HepG2 (cell line): ENCODE data around the gene SWI5. TPM values are rescaled to one million over a fixed set of nuclear protein-coding genes. Genes with fewer than 3 reads are reported as not detected.

ENCODE experiments used
- ATF1 ChIP-seq: IDR thresholded peaks from 2 replicates; pipeline ENCODE4 v1.6.1; 2016; ENCODE audit warnings: mild to moderate bottlenecking, control low read depth
- ATRX ChIP-seq: sonication (generic); formaldehyde crosslinking; IDR thresholded peaks from 2 replicates; pipeline ENCODE4 v1.4.0; 2020; ENCODE audit warnings: missing genetic modification reagents, borderline replicate concordance
- FOSL2 ChIP-seq: sonication (generic); formaldehyde crosslinking; IDR thresholded peaks from 2 replicates; pipeline ENCODE4 v1.4.0; 2020; ENCODE audit warnings: missing genetic modification reagents
- KLF16 ChIP-seq, 2 experiments: sonication (generic) in 1 of 2; formaldehyde crosslinking in 1 of 2; IDR thresholded peaks; 2 replicates each; pipeline versions ENCODE4 v1.6.1 to v1.8.0; 2016 to 2023; ENCODE audit warnings: missing genetic modification reagents in 2 of 2, missing compliant biosample characterization in 1 of 2
- MEIS2 ChIP-seq: sonication (generic); formaldehyde crosslinking; IDR thresholded peaks from 2 replicates; pipeline ENCODE4 v1.9.0; 2021; ENCODE audit warnings: mild to moderate bottlenecking, missing genetic modification reagents
- NFYC ChIP-seq: IDR thresholded peaks from 2 replicates; pipeline ENCODE4 v1.6.1; 2016; ENCODE audit warnings: missing genetic modification reagents, missing compliant biosample characterization
- RBM39 ChIP-seq: fragments of 200-400 bp; formaldehyde crosslinking; IDR thresholded peaks from one replicate; pipeline ENCODE4 v1.6.1; 2018; ENCODE audit warnings: antibody characterized with exemption, mild to moderate bottlenecking, low read depth, low read length; ENCODE audit not compliant: poor library complexity, severe bottlenecking
- RCOR2 ChIP-seq: IDR thresholded peaks from 2 replicates; pipeline ENCODE4 v1.6.1; 2016; ENCODE audit warnings: missing biosample characterization, missing genetic modification reagents
- SRF ChIP-seq: IDR thresholded peaks from 2 replicates; pipeline ENCODE4 v1.6.1; 2011; ENCODE audit warnings: mild to moderate bottlenecking, low read depth, low read length, moderate library complexity
- YEATS4 ChIP-seq: sonication (generic); formaldehyde crosslinking; IDR thresholded peaks from 2 replicates; pipeline ENCODE4 v1.4.0; 2020; ENCODE audit warnings: missing genetic modification reagents, borderline replicate concordance
- ZFP1 ChIP-seq: IDR thresholded peaks from 2 replicates; pipeline ENCODE4 v1.6.1; 2016
- ZFP36L1 ChIP-seq: sonication (generic); formaldehyde crosslinking; IDR thresholded peaks from 2 replicates; pipeline ENCODE4 v1.8.0; 2022; ENCODE audit warnings: mild to moderate bottlenecking, missing genetic modification reagents, moderate library complexity
- ZNF292 ChIP-seq: sonication (generic); formaldehyde crosslinking; IDR thresholded peaks from 2 replicates; pipeline ENCODE4 v1.8.1; 2022; ENCODE audit warnings: mild to moderate bottlenecking, low read depth, missing genetic modification reagents, borderline replicate concordance
- ZNF501 ChIP-seq: sonication (generic); formaldehyde crosslinking; IDR thresholded peaks from 2 replicates; pipeline ENCODE4 v1.5.1; 2020; ENCODE audit warnings: mild to moderate bottlenecking, moderate library complexity, missing genetic modification reagents
- ZNF569 ChIP-seq: sonication (generic); formaldehyde crosslinking; IDR thresholded peaks from 2 replicates; pipeline ENCODE4 v1.5.0; 2020; ENCODE audit warnings: mild to moderate bottlenecking, missing genetic modification reagents, moderate library complexity, borderline replicate concordance
- ZNF607 ChIP-seq: sonication (generic); formaldehyde crosslinking; IDR thresholded peaks from 2 replicates; pipeline ENCODE4 v1.5.1; 2020; ENCODE audit warnings: missing genetic modification reagents, mild to moderate bottlenecking, borderline replicate concordance
- ZNF749 ChIP-seq: sonication (generic); formaldehyde crosslinking; IDR thresholded peaks from 2 replicates; pipeline ENCODE4 v1.8.0; 2022; ENCODE audit warnings: mild to moderate bottlenecking, missing genetic modification reagents, moderate library complexity, borderline replicate concordance
- polyA plus RNA-seq, 8 experiments: library from polyadenylated mRNA; depleted of rRNA in 3 of 8; stranded (reverse) in 7 of 8; unstranded in 1 of 8; fragments of >200 nt; fragmentation: Illumina TruSeq in 4 of 8; extraction: Trizol in 4 of 8; gene quantifications; 2 replicates each; pipeline versions ENCODE4 v1.2.1 to v1.2.3, GENCODE V29; 2011 to 2016; ENCODE audit warnings: low read depth in 4 of 8, missing spikeins in 1 of 8, mixed read lengths in 1 of 8; ENCODE audit not compliant: insufficient read depth in 1 of 8
- total RNA-seq, 5 experiments: library from RNA; depleted of rRNA; stranded (reverse); fragments of >200 nt; fragmentation: Illumina TruSeq; extraction: Trizol; gene quantifications; 2 replicates each; pipeline ENCODE4 v1.2.3, GENCODE V29; 2016; ENCODE audit warnings: low read depth in 1 of 5
- TF ChIP-seq, protein P1 (sequence below): sonication (generic); formaldehyde crosslinking; conservative IDR thresholded peaks from 2 replicates; pipeline ENCODE4 v1.8.1; 2023; ENCODE audit warnings: missing genetic modification reagents
- TF ChIP-seq, protein P2 (sequence below): sonication (generic); formaldehyde crosslinking; IDR thresholded peaks from 2 replicates; pipeline ENCODE4 v1.4.0; 2020; ENCODE audit warnings: mild to moderate bottlenecking, low read depth, missing genetic modification reagents
- TF ChIP-seq, protein P3 (sequence below): sonication (generic); formaldehyde crosslinking; IDR thresholded peaks from 2 replicates; pipeline ENCODE4 v1.9.0; 2021; ENCODE audit warnings: mild to moderate bottlenecking, missing genetic modification reagents
- TF ChIP-seq, protein P4 (sequence below): fragments of 450-650 bp; IDR thresholded peaks from 2 replicates; pipeline ENCODE4 v1.6.1; 2017

Gene SWI5
- total and polyA plus RNA-seq, 2 of the 13 experiments (the other 11 are each of a cell fraction or from before 2014, with no cell fraction given), result 39.2 to 41.0 TPM

DNA sequence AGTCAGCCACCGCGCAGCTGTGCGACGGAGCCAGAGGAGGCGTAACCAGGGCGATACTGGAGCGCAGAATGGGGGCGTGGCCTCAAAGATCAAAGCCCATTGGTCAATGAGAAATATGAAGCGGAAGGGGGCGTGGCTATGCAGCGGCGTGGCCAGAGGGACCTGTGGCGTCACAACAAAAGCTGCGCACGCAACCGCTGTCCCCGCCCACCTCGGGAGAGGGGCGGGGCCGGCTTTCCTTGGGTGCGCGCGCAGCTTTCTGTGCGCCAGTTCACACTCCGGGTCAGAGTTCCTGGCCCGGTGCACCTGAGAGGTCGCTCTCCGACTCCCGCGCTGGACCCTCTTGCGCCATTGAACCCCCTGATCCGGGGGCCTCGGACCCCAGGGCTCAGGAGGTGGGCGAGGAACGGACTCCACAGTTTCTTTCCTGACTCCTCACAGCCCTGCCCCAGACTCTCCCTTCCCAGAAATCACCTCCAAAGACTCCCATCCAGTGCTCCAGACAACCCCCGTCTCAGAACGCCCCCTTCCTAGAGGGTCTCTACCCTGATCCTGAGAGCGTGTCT lies at the start of gene SWI5 (continued):
- TF ChIP-seq, protein P1, sequence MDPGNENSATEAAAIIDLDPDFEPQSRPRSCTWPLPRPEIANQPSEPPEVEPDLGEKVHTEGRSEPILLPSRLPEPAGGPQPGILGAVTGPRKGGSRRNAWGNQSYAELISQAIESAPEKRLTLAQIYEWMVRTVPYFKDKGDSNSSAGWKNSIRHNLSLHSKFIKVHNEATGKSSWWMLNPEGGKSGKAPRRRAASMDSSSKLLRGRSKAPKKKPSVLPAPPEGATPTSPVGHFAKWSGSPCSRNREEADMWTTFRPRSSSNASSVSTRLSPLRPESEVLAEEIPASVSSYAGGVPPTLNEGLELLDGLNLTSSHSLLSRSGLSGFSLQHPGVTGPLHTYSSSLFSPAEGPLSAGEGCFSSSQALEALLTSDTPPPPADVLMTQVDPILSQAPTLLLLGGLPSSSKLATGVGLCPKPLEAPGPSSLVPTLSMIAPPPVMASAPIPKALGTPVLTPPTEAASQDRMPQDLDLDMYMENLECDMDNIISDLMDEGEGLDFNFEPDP (CRISPR knock-in tag), result no peak
- TF ChIP-seq ATRX (CRISPR knock-in tag) (no peak), ATF1 (CRISPR knock-in tag) (peak; percentile 73), KLF16 (CRISPR knock-in tag; IDR thresholded peaks at IDR 0.05) (peak in 1 of 2 experiments; percentile 62; a peak in 1 of 4 replicates), NFYC (CRISPR knock-in tag) (peak; percentile 82), ZNF607 (CRISPR knock-in tag) (0 out of 2 replicates have a peak, but pooled peaks have one; percentile 22), RCOR2 (no peak), ZNF749 (CRISPR knock-in tag) (no peak), ZFP36L1 (CRISPR knock-in tag) (no peak), MEIS2 (CRISPR knock-in tag) (no peak), SRF (no peak), ZFP1 (CRISPR knock-in tag) (no peak), FOSL2 (CRISPR knock-in tag) (peak; percentile 27; the same call in 1 of the 2 replicates), RBM39 (no peak), YEATS4 (peak; percentile 37; the same call in 1 of the 2 replicates), ZNF292 (CRISPR knock-in tag) (0 out of 2 replicates have a peak, but pooled peaks have one; percentile 48), ZNF501 (CRISPR knock-in tag) (no peak), ZNF569 (CRISPR knock-in tag) (no peak)
- TF ChIP-seq, protein P2, sequence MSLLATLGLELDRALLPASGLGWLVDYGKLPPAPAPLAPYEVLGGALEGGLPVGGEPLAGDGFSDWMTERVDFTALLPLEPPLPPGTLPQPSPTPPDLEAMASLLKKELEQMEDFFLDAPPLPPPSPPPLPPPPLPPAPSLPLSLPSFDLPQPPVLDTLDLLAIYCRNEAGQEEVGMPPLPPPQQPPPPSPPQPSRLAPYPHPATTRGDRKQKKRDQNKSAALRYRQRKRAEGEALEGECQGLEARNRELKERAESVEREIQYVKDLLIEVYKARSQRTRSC (CRISPR knock-in tag), result no peak
- TF ChIP-seq, protein P3, sequence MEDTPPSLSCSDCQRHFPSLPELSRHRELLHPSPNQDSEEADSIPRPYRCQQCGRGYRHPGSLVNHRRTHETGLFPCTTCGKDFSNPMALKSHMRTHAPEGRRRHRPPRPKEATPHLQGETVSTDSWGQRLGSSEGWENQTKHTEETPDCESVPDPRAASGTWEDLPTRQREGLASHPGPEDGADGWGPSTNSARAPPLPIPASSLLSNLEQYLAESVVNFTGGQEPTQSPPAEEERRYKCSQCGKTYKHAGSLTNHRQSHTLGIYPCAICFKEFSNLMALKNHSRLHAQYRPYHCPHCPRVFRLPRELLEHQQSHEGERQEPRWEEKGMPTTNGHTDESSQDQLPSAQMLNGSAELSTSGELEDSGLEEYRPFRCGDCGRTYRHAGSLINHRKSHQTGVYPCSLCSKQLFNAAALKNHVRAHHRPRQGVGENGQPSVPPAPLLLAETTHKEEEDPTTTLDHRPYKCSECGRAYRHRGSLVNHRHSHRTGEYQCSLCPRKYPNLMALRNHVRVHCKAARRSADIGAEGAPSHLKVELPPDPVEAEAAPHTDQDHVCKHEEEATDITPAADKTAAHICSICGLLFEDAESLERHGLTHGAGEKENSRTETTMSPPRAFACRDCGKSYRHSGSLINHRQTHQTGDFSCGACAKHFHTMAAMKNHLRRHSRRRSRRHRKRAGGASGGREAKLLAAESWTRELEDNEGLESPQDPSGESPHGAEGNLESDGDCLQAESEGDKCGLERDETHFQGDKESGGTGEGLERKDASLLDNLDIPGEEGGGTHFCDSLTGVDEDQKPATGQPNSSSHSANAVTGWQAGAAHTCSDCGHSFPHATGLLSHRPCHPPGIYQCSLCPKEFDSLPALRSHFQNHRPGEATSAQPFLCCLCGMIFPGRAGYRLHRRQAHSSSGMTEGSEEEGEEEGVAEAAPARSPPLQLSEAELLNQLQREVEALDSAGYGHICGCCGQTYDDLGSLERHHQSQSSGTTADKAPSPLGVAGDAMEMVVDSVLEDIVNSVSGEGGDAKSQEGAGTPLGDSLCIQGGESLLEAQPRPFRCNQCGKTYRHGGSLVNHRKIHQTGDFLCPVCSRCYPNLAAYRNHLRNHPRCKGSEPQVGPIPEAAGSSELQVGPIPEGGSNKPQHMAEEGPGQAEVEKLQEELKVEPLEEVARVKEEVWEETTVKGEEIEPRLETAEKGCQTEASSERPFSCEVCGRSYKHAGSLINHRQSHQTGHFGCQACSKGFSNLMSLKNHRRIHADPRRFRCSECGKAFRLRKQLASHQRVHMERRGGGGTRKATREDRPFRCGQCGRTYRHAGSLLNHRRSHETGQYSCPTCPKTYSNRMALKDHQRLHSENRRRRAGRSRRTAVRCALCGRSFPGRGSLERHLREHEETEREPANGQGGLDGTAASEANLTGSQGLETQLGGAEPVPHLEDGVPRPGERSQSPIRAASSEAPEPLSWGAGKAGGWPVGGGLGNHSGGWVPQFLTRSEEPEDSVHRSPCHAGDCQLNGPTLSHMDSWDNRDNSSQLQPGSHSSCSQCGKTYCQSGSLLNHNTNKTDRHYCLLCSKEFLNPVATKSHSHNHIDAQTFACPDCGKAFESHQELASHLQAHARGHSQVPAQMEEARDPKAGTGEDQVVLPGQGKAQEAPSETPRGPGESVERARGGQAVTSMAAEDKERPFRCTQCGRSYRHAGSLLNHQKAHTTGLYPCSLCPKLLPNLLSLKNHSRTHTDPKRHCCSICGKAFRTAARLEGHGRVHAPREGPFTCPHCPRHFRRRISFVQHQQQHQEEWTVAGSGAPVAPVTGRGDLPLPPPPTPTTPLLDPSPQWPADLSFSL, result no peak
- TF ChIP-seq, protein P4, sequence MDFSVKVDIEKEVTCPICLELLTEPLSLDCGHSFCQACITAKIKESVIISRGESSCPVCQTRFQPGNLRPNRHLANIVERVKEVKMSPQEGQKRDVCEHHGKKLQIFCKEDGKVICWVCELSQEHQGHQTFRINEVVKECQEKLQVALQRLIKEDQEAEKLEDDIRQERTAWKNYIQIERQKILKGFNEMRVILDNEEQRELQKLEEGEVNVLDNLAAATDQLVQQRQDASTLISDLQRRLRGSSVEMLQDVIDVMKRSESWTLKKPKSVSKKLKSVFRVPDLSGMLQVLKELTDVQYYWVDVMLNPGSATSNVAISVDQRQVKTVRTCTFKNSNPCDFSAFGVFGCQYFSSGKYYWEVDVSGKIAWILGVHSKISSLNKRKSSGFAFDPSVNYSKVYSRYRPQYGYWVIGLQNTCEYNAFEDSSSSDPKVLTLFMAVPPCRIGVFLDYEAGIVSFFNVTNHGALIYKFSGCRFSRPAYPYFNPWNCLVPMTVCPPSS, result no peak
